ENCODE data around the gene TCF20.
A peak's percentile ranks its signal among the peaks of the same experiment; 100 is the strongest.

TCF20 gene

DNA sequence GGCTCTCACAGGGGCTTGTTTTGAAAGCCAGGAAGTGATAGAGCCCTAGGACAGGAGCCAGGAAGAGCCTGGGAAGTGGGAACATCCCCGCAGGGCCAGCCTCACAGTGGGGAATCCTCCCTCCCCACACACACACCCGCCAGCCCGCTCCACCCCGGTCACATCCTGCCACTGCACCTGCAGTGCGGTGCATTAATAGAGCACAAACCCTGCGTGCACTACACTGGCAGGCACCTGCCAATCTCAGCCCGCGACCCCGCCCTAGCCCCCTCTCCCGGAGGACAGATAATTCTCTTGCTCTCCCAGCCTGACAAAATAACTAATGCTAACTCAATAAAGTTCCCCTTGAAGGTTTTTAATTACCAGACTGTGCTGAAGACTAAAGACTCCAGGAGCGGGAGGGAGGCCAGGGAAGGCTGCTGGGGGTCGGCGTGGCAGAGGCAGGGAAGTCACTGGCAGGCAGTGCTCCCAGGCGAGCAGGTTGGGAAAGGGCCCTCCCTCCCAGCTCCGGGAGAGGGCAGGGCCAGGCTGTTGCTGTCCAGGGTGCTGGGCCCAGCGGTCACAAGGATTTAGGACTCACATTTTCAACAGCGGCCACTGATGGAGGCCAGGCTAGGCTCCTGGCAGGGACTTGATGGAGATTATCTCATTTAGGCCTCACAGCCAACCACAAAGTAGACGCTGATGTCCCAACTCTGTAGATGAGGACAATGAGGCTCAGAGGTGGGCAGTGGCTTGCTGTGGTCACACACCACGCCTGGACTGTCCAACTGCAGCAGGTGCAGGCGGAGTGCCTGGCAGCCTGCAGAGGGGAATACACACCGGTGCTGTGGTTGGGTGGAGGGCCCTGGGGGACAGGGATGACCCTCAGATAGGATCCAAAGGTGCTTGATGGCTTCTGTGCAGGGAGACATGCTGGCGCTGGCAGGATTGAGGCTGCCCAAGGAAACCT is 23.9 kb upstream of the TCF20 start:
- H3K4me3 ChIP-seq (ENCODE audit: low read length) = no peak overlapping the region
- peak; percentile 68 for DNase-seq (ENCODE audit: low read depth)
- TF ChIP-seq, protein P1, sequence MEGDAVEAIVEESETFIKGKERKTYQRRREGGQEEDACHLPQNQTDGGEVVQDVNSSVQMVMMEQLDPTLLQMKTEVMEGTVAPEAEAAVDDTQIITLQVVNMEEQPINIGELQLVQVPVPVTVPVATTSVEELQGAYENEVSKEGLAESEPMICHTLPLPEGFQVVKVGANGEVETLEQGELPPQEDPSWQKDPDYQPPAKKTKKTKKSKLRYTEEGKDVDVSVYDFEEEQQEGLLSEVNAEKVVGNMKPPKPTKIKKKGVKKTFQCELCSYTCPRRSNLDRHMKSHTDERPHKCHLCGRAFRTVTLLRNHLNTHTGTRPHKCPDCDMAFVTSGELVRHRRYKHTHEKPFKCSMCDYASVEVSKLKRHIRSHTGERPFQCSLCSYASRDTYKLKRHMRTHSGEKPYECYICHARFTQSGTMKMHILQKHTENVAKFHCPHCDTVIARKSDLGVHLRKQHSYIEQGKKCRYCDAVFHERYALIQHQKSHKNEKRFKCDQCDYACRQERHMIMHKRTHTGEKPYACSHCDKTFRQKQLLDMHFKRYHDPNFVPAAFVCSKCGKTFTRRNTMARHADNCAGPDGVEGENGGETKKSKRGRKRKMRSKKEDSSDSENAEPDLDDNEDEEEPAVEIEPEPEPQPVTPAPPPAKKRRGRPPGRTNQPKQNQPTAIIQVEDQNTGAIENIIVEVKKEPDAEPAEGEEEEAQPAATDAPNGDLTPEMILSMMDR (IDR thresholded peaks at IDR 0.05; ENCODE audit: insufficient read depth, low read depth, low read length, missing control alignments) = no peak

DNA sequence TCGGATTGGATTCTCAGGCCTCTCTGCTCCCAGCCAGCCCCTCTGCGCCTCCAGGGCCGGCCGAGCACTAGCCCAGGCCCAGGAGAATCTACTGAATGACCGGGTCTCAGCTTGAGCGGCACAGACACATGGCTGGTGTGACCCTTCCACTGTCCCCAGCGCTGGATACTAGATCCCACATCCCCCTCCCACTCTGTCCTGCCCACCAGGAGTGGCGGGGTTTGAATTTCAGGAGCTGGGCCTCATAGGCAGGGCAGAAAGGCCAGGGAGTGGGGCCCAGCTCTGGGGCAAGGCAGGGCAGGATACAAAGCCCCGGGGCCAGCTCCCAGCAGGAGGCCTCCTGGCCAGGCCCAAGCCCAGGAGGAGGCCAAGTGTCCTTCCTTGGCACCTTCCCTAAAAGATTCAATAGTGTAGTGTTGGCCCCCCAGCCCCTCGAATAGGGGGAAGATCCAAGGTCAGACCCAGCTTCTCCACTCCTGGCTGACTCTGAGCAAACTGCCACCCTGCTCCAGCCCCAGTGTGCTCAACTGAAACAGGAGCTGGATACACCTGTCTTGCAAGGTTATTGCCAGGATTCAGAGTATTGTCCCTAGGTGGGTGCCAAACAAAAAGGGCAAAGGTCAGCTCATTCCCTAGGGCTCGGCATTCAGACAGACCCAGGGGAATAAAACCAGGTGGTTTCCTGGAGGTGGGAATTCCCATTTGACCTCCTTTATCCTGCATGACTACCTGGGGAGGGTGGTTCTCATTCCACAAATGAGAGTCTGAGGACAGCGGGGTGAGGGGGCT is 22.5 kb upstream of the TCF20 start:
- TF ChIP-seq, protein P1 (IDR thresholded peaks at IDR 0.05; ENCODE audit: insufficient read depth, low read depth, low read length, missing control alignments) = no peak
- DNase-seq (ENCODE audit: low read depth) = no peak

DNA sequence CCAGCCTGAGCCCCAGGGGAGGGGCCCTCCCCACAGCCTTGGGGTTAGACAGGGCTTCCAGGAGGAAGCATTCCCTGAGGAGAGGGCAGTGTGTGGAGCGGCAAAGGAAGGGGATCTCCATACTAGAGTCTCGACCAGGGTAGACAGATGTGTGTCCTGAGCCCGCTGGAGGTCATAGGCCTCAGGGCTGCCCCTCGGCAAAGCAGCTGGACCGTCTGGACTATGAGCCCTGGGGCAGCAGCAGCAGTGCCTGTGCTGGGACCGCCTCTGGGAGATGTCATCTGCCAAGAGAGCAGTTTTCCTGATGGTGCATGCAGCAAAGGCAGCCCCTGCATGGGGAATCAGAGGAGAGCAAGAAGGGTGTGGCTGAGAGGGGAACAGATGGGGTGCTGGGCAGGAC is 20.8 kb upstream of the TCF20 start:
- TF ChIP-seq, protein P1 (IDR thresholded peaks at IDR 0.05; ENCODE audit: insufficient read depth, low read depth, low read length, missing control alignments) = no peak
- DNase-seq (ENCODE audit: low read depth) = no peak
- H3K4me3 ChIP-seq (ENCODE audit: low read length) = no peak overlapping the region

More for the DNA sequence above, 22.5 kb upstream of the TCF20 start:
- no peak overlapping the region for H3K4me3 ChIP-seq (ENCODE audit: low read length)

DNA sequence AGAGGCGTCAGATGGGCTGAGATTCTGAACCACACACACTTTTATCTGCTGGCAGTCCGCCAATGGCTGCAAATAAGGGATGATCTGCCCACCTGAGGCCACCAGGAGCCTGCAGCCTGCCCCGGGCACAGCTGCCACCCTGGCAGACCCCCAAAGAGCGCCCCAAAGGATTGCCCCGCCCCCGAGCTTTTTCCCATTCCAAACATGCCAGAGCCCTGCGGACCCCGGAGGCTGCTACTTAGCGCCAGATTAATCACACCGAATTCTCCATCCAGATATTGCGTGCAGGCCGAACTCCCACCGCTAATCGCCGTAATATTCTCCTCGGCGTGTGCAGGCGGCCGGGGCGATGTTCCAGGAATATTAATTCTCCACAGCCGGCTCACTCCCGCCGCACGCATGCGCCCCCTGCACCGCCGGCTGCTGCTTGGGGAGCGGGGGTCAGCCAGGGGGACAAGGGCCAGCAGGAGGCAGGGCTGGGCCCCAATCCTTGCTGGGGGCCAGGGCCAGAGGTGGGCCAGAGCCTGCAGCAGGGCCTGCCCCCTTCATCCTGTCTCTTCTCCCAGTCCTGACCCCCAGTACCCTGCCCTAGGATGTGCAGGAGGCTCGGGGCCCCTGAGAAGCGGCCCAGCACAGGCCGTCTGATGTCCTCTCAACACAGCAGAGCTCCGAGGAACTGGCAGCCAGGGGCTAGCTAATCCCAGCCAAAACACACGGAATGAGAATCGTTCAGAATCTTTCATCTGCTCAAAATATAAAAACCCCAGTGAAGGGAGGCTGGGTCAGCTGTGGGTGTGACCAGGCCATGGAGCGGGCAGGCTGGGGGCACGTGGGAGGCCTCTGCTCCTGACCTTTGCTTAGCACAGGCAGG is 19.5 kb upstream of the TCF20 start:
- TF ChIP-seq, protein P1 (IDR thresholded peaks at IDR 0.05; ENCODE audit: insufficient read depth, low read depth, low read length, missing control alignments) = no peak
- H3K4me3 ChIP-seq (ENCODE audit: low read length) = no peak overlapping the region
- DNase-seq (ENCODE audit: low read depth) = no peak

- peak; percentile 84 for DNase-seq (ENCODE audit: low read depth)
- no peak overlapping the region for H3K4me3 ChIP-seq (ENCODE audit: low read length)
- TF ChIP-seq, protein P1 (IDR thresholded peaks at IDR 0.05; ENCODE audit: insufficient read depth, low read depth, low read length, missing control alignments) = no peak
Measured at GRCh38 chr22:42288791-42289190, 18.3 kb upstream of the TCF20 start.

GRCh38 chr22:42287174-42287890 is 16.9 kb upstream of the TCF20 start:
- DNase-seq (ENCODE audit: low read depth) = no peak
- H3K4me3 ChIP-seq (ENCODE audit: low read length) = no peak overlapping the region
- TF ChIP-seq, protein P1 (IDR thresholded peaks at IDR 0.05; ENCODE audit: insufficient read depth, low read depth, low read length, missing control alignments) = no peak
